Inflammatory macrophage treated with lipopolysaccharide for 1 hour (primary cell): ENCODE data around the gene PEX10.
A peak's percentile ranks its signal among the peaks of the same experiment; 100 is the strongest.

ENCODE experiments used
- DNase-seq, 2 donors: peaks; one replicate each; pipeline ENCODE4 v3.0.0-alpha.2; 2020 to 2022

PEX10 gene

GRCh38 chr1:2418791-2419320, 6.5 kb upstream of the PEX10 start:
- no peak for DNase-seq

- DNase-seq: no peak
These were observed 5.5 kb upstream of the PEX10 start for GRCh38 chr1:2417833-2418225.

DNA sequence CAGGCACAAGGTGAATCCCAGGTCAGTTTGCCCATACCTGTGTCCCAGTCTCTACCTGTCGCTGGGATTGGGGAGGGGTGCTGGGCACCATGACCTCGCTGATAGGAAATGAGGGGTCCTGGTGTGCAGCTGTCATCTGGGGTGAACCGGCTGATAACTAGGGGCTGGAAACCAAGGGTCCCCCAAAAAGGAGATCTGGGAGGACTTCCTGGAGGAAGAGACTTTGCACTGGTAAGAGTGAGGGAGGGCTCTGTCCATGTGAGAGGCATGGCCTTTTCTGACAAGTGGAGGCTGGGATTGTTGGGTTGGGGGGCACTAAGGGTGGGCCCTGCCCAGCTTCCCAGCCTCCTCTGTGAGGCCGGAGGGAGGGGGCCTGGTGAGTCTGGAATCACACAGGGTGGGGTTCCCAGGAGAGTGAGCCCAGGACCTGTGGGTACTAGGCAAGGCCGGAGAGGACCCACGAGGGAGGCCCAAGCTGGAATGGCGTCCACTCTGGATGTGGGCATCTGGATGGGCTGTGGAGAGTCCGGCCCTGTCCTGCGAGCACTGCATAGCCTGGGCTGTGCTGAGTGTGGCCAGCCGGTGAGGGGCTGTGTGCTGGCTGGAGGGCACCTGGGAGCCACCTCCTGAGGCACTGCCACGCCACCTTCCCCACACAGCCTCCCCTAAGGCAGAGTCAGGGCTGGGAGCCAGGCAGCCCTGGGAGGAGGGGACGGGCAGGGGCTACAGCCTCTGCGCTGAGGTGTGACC, 4.9 kb upstream of the PEX10 start:
- no peak for DNase-seq

GRCh38 chr1:2416403-2416802, 4.0 kb upstream of the PEX10 start:
- no peak for DNase-seq

DNA sequence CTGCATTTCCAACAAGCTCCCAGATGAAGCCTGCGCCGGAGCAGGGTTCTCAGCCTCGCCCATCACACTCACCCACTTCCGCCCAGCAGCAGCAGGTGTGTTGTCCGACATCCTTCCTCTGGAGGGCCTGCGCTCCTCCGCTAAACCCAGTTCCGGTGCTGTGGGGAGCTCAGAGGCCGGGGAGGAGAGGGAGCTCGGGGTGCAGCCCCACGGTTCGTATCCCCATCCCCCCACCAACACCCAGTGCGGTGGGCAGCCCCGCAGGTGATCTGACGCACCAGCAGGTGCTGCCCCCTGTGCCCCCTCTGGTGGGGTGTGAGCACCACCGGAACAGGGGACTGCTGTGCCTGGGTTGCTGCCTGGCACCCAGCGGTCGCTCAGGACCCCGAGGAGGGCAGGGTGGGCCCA, 3.4 kb upstream of the PEX10 start:
- no peak for DNase-seq

GRCh38 chr1:2415337-2415736, 3.0 kb upstream of the PEX10 start:
- no peak for DNase-seq

DNA sequence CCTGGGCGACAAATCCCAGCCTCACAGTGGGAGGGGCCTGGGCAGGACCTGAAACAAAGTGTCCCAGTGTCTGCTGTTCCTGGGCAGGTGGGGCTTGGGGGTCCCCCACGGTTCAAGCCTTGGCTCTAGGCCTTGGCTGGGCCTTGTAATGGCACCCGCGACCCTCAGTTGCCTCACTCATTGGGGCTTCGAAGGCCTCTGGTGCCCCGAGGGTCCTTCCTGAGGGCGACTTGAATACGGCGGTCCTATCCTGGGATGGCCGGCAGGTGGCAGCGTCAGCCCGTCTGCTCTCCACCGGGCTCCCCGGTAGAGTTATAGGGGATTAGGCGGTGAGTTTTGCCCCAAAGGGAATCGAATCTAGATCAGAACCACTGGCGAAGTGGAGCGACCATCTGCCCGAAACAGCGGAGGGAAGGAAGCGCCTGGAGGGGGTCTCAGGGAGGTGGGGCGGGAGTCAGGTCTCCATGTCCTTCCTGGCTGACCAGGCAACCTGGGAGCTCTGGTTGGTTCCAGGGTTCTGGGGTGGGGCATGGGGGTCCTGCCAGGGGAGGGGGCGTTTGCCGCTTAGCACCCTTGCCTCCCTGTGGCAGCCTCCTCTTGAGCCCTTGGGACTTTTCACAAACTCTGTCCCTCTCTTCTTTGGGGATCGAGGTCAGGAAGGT, 2.1 kb upstream of the PEX10 start:
- peak; percentile 31 to 66 for DNase-seq

- DNase-seq: no peak
These were observed 1.3 kb upstream of the PEX10 start for GRCh38 chr1:2413495-2414296.

GRCh38 chr1:2412773-2413494, 570 bp upstream of the PEX10 start:
- no peak for DNase-seq

DNA sequence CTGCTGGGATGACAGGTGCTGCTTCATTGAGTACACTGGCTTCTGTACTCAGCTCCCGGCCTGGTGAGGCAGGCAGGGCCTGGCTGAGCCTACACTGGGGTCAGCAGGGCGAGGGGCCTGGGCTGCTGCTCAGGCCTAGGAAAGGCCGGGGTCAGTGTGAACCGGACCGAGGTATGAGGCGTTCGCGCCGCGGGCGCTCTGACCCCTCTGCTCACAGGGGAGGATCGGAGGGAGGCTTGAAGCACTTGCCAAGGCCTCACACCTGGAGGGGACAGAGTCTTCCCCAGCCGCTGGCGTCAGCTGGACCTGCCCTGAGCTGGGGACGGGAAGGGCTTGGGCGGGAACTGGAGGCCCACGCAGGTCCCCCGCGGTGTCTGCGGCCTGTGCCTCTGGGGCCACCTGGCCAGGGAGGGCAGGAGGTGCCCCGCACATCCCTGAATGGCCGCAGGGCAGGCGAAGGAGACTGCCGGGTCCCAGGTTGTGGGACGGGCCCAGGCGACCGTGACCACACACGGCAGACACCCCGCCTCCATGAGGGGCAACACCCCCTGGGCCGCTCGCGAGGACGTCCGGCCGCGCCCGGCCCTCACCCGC, 466 bp downstream of the PEX10 start:
- DNase-seq: peak in 1 of 2 donors; percentile 15

- DNase-seq: no peak
These were observed 2.6 kb downstream of the PEX10 start for GRCh38 chr1:2409745-2410144.

GRCh38 chr1:2408859-2409276, 3.5 kb downstream of the PEX10 start:
- no peak for DNase-seq

GRCh38 chr1:2408456-2408855, 3.9 kb downstream of the PEX10 start:
- DNase-seq: no peak

DNA sequence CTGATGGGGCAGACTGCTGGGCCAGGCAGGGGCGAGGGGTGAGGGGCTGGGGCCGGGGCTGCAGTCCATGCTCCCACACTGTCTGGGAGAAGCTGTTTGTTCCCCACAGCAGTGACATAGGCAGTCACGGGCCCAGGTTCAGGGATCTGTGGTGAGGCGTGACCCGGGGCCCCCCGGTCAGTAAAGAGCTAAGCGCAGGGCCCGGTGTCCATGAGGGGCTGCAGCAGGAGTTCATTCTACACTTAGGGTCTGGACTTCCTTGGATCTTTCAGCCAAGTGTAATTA, 4.4 kb downstream of the PEX10 start:
- no peak for DNase-seq

GRCh38 chr1:2407166-2407990, 5.0 kb downstream of the PEX10 start:
- DNase-seq: no peak

- no peak for DNase-seq
These were observed 5.8 kb downstream of the PEX10 start for GRCh38 chr1:2406451-2407041.

DNA sequence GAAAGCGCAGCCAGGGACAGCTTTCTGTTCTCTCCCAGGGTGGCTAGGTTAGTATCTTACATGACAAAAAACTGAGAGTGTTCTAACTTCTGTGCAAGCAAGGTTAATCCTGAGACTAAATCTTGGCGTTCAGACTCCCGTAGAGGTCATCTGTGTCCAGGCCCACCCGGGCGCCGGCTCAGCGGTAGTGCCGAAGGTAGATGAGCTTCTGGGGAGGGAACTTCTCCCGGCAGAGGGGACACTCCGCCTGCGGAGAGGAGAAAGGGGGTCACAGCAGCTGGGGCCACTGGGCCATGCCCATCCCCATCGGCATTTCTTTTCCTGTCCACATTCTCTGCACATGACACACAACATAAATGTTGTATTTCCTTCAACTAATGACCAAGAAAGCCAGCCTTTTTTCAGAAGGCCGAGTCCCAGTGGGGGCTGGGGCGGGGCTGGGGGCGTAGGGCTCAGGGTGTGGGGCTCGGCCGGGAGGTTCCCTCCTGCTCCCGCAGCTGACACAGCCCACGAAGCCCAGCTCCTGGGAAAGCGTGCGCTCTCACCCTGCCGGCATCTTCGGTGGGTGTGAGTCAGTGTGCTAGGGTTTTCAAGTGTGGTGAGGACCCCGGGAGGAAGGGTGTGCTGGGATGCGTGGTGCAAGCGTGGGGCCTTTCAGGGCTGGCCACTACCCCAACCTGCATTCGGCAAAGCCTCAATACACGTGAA, 6.6 kb downstream of the PEX10 start:
- DNase-seq: no peak

DNA sequence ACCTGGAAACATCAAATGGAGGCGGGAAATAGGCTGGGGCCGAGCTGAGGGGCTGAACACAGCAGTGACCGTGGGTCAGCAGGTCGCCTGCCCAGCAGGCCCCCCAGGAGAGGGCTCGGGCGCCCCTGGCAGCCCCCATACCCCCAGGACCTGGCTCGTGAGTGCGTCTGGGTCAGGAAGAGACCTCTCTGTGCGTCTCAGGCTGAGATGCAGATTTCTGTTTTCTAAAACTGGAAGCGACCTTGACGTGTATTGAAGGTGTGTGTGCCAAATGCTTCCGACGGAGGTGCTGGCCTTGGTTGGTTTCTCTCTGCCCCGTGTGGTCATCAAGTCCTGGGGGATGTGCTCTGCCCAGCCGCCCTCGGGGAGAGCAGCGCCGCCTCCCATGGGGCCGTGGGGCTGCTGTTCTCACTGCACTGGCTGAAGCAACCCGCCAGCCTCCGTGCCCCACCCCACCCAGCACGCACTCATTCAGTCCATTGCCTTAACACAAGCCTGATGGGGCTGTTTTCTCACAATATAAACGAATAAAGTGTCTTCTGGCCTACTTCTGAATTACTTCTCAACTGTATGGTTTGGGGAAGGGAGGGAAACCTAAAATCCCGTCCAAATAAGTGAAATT, 7.4 kb downstream of the PEX10 start:
- no peak for DNase-seq

GRCh38 chr1:2404142-2404889, 8.0 kb downstream of the PEX10 start:
- DNase-seq: no peak
